ENCODE results near the gene GNAI3.

The GNAI3 gene

GRCh38 chr1:109546311-109547109 is 1.9 kb upstream of the GNAI3 start:
- peak; percentile 89 for DNase-seq (ENCODE audit: low read depth)

GRCh38 chr1:109547463-109548320 is 723 bp upstream of the GNAI3 start:
- no peak for DNase-seq (ENCODE audit: low read depth)

- DNase-seq (ENCODE audit: low read depth), result no peak
These were observed 8.1 kb downstream of the GNAI3 start for GRCh38 chr1:109556563-109556962.

GRCh38 chr1:109557520-109557919 is 9.1 kb downstream of the GNAI3 start:
- no peak for DNase-seq (ENCODE audit: low read depth)

- DNase-seq (ENCODE audit: low read depth), result no peak
These were observed 11.6 kb downstream of the GNAI3 start for GRCh38 chr1:109559995-109560394.

GRCh38 chr1:109564194-109564878 is 15.9 kb downstream of the GNAI3 start:
- no peak for DNase-seq (ENCODE audit: low read depth)

GRCh38 chr1:109565241-109565640 is 16.8 kb downstream of the GNAI3 start:
- no peak for DNase-seq (ENCODE audit: low read depth)

- no peak for DNase-seq (ENCODE audit: low read depth)
These were observed 18.6 kb downstream of the GNAI3 start for GRCh38 chr1:109566982-109567381.

- no peak for DNase-seq (ENCODE audit: low read depth)
These were observed 19.7 kb downstream of the GNAI3 start for GRCh38 chr1:109567877-109568672.

- DNase-seq (ENCODE audit: low read depth), result no peak
These were observed 20.9 kb downstream of the GNAI3 start for GRCh38 chr1:109569323-109569722.

GRCh38 chr1:109570414-109570813 is 22.0 kb downstream of the GNAI3 start:
- DNase-seq (ENCODE audit: low read depth), result no peak

GRCh38 chr1:109573785-109574184 is 25.4 kb downstream of the GNAI3 start:
- no peak for DNase-seq (ENCODE audit: low read depth)

GRCh38 chr1:109578947-109579443 is 30.6 kb downstream of the GNAI3 start:
- DNase-seq (ENCODE audit: low read depth), result no peak

- no peak for DNase-seq (ENCODE audit: low read depth)
These were observed 31.1 kb downstream of the GNAI3 start for GRCh38 chr1:109579491-109579890.

GRCh38 chr1:109582021-109582420 is 33.6 kb downstream of the GNAI3 start:
- no peak for DNase-seq (ENCODE audit: low read depth)

- no peak for DNase-seq (ENCODE audit: low read depth)
These were observed 36.4 kb downstream of the GNAI3 start for GRCh38 chr1:109584766-109585165.

- DNase-seq (ENCODE audit: low read depth), result no peak
These were observed 37.6 kb downstream of the GNAI3 start for GRCh38 chr1:109586055-109586454.

- no peak for DNase-seq (ENCODE audit: low read depth)
These were observed 40.8 kb downstream of the GNAI3 start for GRCh38 chr1:109589177-109589576.

- no peak for DNase-seq (ENCODE audit: low read depth)
These were observed 41.3 kb downstream of the GNAI3 start for GRCh38 chr1:109589679-109590078.

- DNase-seq (ENCODE audit: low read depth), result no peak
These were observed 44.5 kb downstream of the GNAI3 start for GRCh38 chr1:109592916-109593315.

GRCh38 chr1:109595531-109595930 is 47.1 kb downstream of the GNAI3 start:
- no peak for DNase-seq (ENCODE audit: low read depth)

- DNase-seq (ENCODE audit: low read depth), result no peak
These were observed 49.7 kb downstream of the GNAI3 start for GRCh38 chr1:109598156-109598555.
